ENCODE measurements around the gene PPP1R3A.

PPP1R3A gene

GRCh38 chr7:113880559-113880958 lies 38.2 kb downstream of the PPP1R3A start:
- no peak for DNase-seq

- no peak for DNase-seq
These were observed 40.3 kb downstream of the PPP1R3A start for GRCh38 chr7:113878394-113878992.

GRCh38 chr7:113875224-113875623 lies 43.6 kb downstream of the PPP1R3A start:
- DNase-seq = no peak

- no peak for DNase-seq
These were observed 45.2 kb downstream of the PPP1R3A start for GRCh38 chr7:113873554-113874151.

- no peak for DNase-seq
These were observed 45.8 kb downstream of the PPP1R3A start for GRCh38 chr7:113872981-113873380.

GRCh38 chr7:113867325-113867724 lies 51.5 kb downstream of the PPP1R3A start:
- no peak for DNase-seq

- DNase-seq = no peak
These were observed 62.8 kb downstream of the PPP1R3A start for GRCh38 chr7:113856010-113856409.

GRCh38 chr7:113840954-113841353 lies 77.9 kb downstream of the PPP1R3A start:
- no peak for DNase-seq

GRCh38 chr7:113835367-113835766 lies 83.4 kb downstream of the PPP1R3A start:
- no peak for DNase-seq

- no peak for DNase-seq
These were observed 86.5 kb downstream of the PPP1R3A start for GRCh38 chr7:113832196-113832745.

- no peak for DNase-seq
These were observed 87.3 kb downstream of the PPP1R3A start for GRCh38 chr7:113831556-113831955.

GRCh38 chr7:113828581-113828980 lies 90.2 kb downstream of the PPP1R3A start:
- DNase-seq = no peak
